ENCODE measurements around the gene NT5DC4. TPM values are rescaled to one million over a fixed set of nuclear protein-coding genes. Genes with fewer than 3 reads are reported as not detected.
"Not testable (repeated sequence)": the region's sequence is repeated elsewhere in the genome, so short reads cannot be mapped to it uniquely, and the experiment has no call there.

Gene NT5DC4
- total RNA-seq, 2 experiments from 2014 or later: not detected

DNA sequence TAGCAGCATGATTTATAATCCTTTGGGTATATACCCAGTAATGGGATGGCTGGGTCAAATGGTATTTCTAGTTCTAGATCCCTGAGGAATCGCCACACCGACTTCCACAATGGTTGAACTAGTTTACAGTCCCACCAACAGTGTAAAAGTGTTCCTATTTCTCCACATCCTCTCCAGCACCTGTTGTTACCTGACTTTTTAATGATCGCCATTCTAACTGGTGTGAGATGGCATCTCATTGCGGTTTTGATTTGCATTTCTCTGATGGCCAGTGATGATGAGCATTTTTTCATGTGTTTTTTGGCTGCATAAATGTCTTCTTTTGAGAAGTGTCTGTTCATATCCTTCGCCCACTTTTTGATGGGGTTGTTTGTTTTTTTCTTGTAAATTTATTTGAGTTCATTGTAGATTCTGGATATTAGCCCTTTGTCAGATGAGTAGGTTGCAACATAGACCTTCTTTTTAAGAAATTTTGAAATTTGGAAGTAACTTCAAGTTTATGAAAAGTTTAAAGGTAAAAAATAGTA is 3.9 kb upstream of the NT5DC4 start:
- H2AFZ ChIP-seq (ENCODE audit: low read length); BruUV-seq (replicated peaks): not testable (repeated sequence)

GRCh38 chr2:112718863-112719370 is 1.9 kb upstream of the NT5DC4 start:
- intact Hi-C loops (cut with micrococcal nuclease; ENCODE audit: unreplicated experiment): no loop called here
- H3K4me2 ChIP-seq (ENCODE audit: low read length): no peak overlapping the region
- no peaks in the 10 kb centered on the region for H3K9me2 ChIP-seq (ENCODE audit: insufficient read depth, low read length)
- POLR2A ChIA-PET: interaction anchor here (1.2 kb wide), 1 partner anchor 11 kb away, joined by 3 read pairs; no protein-coding TSS in a partner anchor
- no TSS peak for BruUV-seq (replicated peaks)
- H3K79me2 ChIP-seq (ENCODE audit: insufficient read depth, low read depth, low read length): no peaks in the 10 kb centered on the region
- H3K27ac ChIP-seq (ENCODE audit: low read depth, low read length, poor library complexity, severe bottlenecking): no peak overlapping the region
- H3K9me3 ChIP-seq (ENCODE audit: low read length): 0 out of 2 replicates have a peak, but pooled peaks cover 6% of the 10 kb centered on the region
- H4K20me1 ChIP-seq (ENCODE audit: insufficient read depth, low read length): no peaks in the 10 kb centered on the region
- no peak for DNase-seq (ENCODE audit: low spot score)
- CTCF ChIA-PET (ENCODE audit: unreplicated experiment): no interaction called here
- no peak overlapping the region for H3K4me3 ChIP-seq (ENCODE audit: low read depth, low read length, poor library complexity, severe bottlenecking)
- no peak overlapping the region for H2AFZ ChIP-seq (ENCODE audit: low read length)
- no peaks in the 10 kb centered on the region for H3K36me3 ChIP-seq (ENCODE audit: insufficient read depth, low read length)
- no peak for TF ChIP-seq EZH2phosphoT487 (IDR thresholded peaks at IDR 0.05; ENCODE audit: borderline replicate concordance, low read depth, low read length)
- TF ChIP-seq, protein P1, sequence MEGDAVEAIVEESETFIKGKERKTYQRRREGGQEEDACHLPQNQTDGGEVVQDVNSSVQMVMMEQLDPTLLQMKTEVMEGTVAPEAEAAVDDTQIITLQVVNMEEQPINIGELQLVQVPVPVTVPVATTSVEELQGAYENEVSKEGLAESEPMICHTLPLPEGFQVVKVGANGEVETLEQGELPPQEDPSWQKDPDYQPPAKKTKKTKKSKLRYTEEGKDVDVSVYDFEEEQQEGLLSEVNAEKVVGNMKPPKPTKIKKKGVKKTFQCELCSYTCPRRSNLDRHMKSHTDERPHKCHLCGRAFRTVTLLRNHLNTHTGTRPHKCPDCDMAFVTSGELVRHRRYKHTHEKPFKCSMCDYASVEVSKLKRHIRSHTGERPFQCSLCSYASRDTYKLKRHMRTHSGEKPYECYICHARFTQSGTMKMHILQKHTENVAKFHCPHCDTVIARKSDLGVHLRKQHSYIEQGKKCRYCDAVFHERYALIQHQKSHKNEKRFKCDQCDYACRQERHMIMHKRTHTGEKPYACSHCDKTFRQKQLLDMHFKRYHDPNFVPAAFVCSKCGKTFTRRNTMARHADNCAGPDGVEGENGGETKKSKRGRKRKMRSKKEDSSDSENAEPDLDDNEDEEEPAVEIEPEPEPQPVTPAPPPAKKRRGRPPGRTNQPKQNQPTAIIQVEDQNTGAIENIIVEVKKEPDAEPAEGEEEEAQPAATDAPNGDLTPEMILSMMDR (conservative IDR thresholded peaks at IDR 0.05; ENCODE audit: low read length): no peak
- H3K4me1 ChIP-seq (ENCODE audit: insufficient read depth, low read length, poor library complexity, severe bottlenecking): no peaks in the 10 kb centered on the region

More for the DNA sequence above, 3.9 kb upstream of the NT5DC4 start:
- H3K4me3 ChIP-seq (ENCODE audit: low read depth, low read length, poor library complexity, severe bottlenecking); H3K27ac ChIP-seq (ENCODE audit: low read depth, low read length, poor library complexity, severe bottlenecking); intact Hi-C loops (cut with micrococcal nuclease; ENCODE audit: unreplicated experiment); H3K4me2 ChIP-seq (ENCODE audit: low read length); H3K9me3 ChIP-seq (ENCODE audit: low read length); H3K79me2 ChIP-seq (ENCODE audit: insufficient read depth, low read depth, low read length); H3K4me1 ChIP-seq (ENCODE audit: insufficient read depth, low read length, poor library complexity, severe bottlenecking); H3K36me3 ChIP-seq (ENCODE audit: insufficient read depth, low read length); POLR2A ChIA-PET; H4K20me1 ChIP-seq (ENCODE audit: insufficient read depth, low read length); CTCF ChIA-PET (ENCODE audit: unreplicated experiment); DNase-seq (ENCODE audit: low spot score); H3K9me2 ChIP-seq (ENCODE audit: insufficient read depth, low read length): not testable (repeated sequence)

DNA sequence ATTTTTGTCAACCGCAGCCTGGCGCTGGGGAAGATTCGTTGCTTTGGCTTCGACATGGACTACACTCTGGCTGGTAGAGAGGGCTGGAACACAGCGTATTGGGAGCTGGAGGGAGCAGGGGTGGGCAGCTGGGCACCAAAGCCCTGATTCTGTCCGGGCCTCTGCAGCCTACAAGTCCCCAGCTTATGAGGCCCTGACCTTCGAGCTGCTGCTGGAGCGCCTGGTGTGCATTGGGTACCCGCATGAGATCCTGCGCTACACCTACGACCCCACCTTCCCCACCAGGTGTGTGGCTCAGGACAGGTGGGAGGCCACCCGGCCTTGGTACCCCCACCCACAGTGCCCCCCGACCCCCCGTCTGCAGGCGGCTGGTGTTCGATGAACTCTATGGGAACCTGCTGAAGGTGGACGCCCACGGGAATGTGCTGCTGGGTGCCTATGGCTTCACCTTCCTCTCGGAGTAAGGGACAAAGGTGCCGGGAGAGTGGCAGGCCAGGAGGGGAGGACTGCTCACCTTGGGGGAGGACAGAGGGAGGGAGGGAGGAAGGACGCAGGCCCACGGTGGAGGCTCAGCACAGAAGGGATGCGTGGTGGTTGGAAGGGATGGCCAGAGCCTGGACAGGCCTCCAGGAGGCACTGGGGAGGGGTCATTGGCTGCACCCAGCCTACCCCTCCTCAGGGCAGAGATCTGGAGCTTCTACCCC is 1.2 kb downstream of the NT5DC4 start:
- TF ChIP-seq, protein P1 (conservative IDR thresholded peaks at IDR 0.05; ENCODE audit: low read length): no peak
- no peak for TF ChIP-seq EZH2phosphoT487 (IDR thresholded peaks at IDR 0.05; ENCODE audit: borderline replicate concordance, low read depth, low read length)
- DNase-seq (ENCODE audit: low spot score): no peak
- no peaks in the 10 kb centered on the region for H3K9me2 ChIP-seq (ENCODE audit: insufficient read depth, low read length)
- H3K4me1 ChIP-seq (ENCODE audit: insufficient read depth, low read length, poor library complexity, severe bottlenecking): peaks cover 5% of the 10 kb centered on the region
- intact Hi-C loops (cut with micrococcal nuclease; ENCODE audit: unreplicated experiment): no loop called here
- H3K4me3 ChIP-seq (ENCODE audit: low read depth, low read length, poor library complexity, severe bottlenecking): no peak overlapping the region
- H3K36me3 ChIP-seq (ENCODE audit: insufficient read depth, low read length): no peaks in the 10 kb centered on the region
- H3K79me2 ChIP-seq (ENCODE audit: insufficient read depth, low read depth, low read length): no peaks in the 10 kb centered on the region
- H4K20me1 ChIP-seq (ENCODE audit: insufficient read depth, low read length): no peaks in the 10 kb centered on the region
- H2AFZ ChIP-seq (ENCODE audit: low read length): no peak overlapping the region
- POLR2A ChIA-PET: no interaction called here
- H3K27ac ChIP-seq (ENCODE audit: low read depth, low read length, poor library complexity, severe bottlenecking): no peak overlapping the region
- H3K9me3 ChIP-seq (ENCODE audit: low read length): 0 out of 2 replicates have a peak, but pooled peaks cover 6% of the 10 kb centered on the region
- CTCF ChIA-PET (ENCODE audit: unreplicated experiment): no interaction called here
- no TSS peak for BruUV-seq (replicated peaks)
- H3K4me2 ChIP-seq (ENCODE audit: low read length): no peak overlapping the region

All from OCI-LY7 (cell line).